ENCODE measurements around the gene EGFL7. TPM values are rescaled to one million over a fixed set of nuclear protein-coding genes. Genes with fewer than 3 reads are reported as not detected.

EGFL7 gene
- polyA plus RNA-seq, 6 donors from 2014 or later: 0.33 TPM; not detected in 4

DNA sequence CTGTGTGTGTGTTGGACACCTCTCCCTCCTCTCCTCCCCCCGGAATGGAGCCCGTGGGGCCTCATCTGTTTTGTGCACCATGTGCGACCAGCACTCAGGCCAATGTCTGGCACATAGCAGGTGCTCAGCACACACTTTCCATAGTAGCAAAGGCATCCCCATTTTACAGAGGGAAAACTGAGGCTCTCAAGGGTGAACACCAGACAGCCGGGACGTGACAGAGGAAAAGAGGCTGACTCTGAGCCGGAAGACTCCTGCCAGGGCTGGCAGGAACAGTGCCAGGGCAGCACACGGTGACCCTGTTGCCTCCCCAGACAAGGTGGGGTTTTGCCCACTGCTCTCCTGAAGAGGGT is 26.4 kb downstream of the EGFL7 start:
- DNase-seq (no peak), ATAC-seq (ENCODE audit: low read depth in 2 of 2) (no peak)
- no peaks in the 10 kb centered on the region for H3K9me3 Mint-ChIP-seq
- H3K36me3 Mint-ChIP-seq: no peaks in the 10 kb centered on the region
- peaks cover 0 to 7% (median 0%) of the 10 kb centered on the region in 3 donors for H3K27me3 Mint-ChIP-seq
- H3K27ac Mint-ChIP-seq: peak overlapping the region in 1 of 6 donors; percentile 80
- peak overlapping the region in 5 of 8 donors; percentile 28 to 81 (median 74) for H3K4me3 Mint-ChIP-seq
- peaks cover 10 to 13% (median 10%) of the 10 kb centered on the region in 3 donors for H3K4me1 Mint-ChIP-seq

DNA sequence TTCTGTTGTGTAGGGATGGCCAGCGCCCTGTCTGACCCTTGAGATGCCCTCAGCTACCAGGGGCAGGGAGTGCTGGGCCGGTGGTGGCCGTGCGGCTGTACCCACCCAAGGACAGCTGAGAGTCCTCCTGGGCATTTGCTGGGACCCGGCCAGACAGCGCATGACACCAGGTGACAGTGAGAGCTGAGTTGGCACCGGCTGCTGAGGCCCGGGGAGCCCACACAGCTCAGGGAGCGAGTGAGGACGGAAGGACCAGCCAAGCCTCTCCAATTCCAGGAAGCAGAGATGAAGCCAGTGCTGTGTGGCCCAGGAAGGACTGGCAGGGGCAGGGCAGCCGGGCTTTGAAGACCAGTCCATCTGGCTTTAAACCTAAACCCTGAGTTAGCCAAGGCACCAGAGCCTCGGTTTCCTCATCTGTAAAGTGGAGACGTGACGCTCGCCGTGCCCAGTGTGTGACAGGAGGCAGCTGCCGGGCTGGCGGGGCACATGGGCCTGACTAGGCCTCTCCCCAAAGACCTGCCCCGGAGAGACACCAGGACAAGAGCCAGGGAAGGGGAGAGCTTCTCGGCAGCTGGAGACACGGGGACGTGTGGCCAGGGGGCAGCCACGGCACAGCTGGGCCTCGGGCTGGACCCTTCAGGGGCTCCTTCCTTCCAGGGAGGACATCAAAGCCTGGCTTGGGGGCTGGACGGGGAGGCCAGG is 27.5 kb downstream of the EGFL7 start:
- peak overlapping the region in 2 of 6 donors; percentile 32 to 71 for H3K27ac Mint-ChIP-seq
- peaks cover 0 to 7% (median 0%) of the 10 kb centered on the region in 3 donors for H3K27me3 Mint-ChIP-seq
- peaks cover 10 to 13% (median 10%) of the 10 kb centered on the region in 3 donors for H3K4me1 Mint-ChIP-seq
- no peak for ATAC-seq (ENCODE audit: low read depth in 2 of 2)
- H3K36me3 Mint-ChIP-seq: no peaks in the 10 kb centered on the region
- DNase-seq: no peak
- H3K4me3 Mint-ChIP-seq: peak overlapping the region in 3 of 8 donors; percentile 12 to 49 (median 23)
- H3K9me3 Mint-ChIP-seq: no peaks in the 10 kb centered on the region

DNA sequence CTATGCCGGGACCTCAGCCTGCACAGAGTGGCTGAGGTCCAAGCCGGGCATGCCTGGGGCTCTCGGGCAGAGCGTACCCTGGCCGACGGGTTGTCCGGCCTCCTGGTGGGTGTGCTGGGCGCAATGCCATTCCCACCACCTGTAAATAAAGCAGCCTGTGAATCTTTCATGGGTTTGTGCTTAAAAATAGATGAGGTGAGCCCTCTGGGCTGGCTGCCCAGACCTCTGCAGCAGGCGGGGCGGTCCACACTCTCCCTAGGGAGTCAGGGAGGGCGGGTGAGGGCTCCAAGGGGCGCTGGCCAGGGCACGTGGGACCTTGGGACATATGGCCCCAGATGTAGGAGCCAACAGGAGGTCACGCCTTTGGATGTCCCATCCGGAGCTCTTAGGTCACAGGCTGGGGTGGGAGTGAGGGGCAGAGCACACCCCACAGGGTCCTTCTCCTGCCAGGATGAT is 28.1 kb downstream of the EGFL7 start:
- DNase-seq (no peak), ATAC-seq (ENCODE audit: low read depth in 2 of 2) (no peak)
- H3K27me3 Mint-ChIP-seq: peaks cover 0 to 7% (median 0%) of the 10 kb centered on the region in 3 donors
- peak overlapping the region in 1 of 8 donors; percentile 49 for H3K4me3 Mint-ChIP-seq
- H3K36me3 Mint-ChIP-seq: no peaks in the 10 kb centered on the region
- H3K27ac Mint-ChIP-seq: no peak overlapping the region
- no peaks in the 10 kb centered on the region for H3K9me3 Mint-ChIP-seq
- peaks cover 10% of the 10 kb centered on the region in 3 donors for H3K4me1 Mint-ChIP-seq

DNA sequence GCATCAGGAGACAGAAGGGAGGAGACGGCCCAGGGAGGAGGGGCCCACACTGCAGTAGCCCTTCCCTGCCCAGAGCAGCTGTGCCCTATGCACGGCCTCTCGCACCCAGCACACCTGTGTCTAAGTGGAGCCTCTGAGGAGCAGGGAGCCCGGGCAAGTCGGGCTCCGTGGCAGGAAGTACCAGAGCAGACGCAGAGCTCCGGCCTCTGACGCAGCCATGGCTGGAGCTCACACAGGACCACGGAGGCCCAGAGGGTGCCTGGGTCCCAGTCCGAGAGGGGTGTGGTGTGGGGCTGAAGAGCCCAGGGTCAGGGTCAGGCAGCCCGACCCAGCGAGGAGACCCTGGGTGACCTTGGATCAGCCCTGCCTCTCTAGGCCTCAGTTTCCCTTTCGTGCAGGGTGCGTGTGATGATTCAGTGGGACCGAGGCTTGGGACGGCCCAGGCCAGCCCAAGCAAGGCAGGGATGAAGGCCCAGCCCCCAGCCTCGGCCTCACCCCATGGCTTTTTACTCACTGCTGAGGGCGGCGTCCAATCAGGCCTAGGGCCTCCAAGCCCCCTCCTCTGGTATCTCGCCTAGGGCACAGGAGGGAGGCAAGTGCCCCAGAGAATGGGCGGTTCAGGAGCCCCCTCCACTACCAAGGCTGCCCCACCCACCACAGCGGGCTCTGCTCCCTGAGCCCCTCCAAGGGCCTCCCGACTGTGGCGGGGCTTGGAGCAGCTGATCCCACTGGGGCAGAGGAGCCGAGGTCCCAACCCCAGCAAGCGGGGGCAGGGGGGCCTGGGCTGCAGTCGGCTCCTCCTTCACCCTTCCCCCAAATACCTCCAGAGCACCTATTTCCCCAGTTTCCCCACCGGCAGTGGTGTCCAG is 28.8 kb downstream of the EGFL7 start:
- H3K9me3 Mint-ChIP-seq: no peaks in the 10 kb centered on the region
- DNase-seq (no peak), ATAC-seq (ENCODE audit: low read depth in 2 of 2) (no peak)
- peaks cover 4 to 7% (median 5%) of the 10 kb centered on the region in 3 donors for H3K4me1 Mint-ChIP-seq
- H3K27ac Mint-ChIP-seq: peak overlapping the region in 1 of 6 donors; percentile 56
- no peak overlapping the region for H3K4me3 Mint-ChIP-seq
- H3K27me3 Mint-ChIP-seq: peaks cover 0 to 7% (median 0%) of the 10 kb centered on the region in 3 donors
- no peaks in the 10 kb centered on the region for H3K36me3 Mint-ChIP-seq

DNA sequence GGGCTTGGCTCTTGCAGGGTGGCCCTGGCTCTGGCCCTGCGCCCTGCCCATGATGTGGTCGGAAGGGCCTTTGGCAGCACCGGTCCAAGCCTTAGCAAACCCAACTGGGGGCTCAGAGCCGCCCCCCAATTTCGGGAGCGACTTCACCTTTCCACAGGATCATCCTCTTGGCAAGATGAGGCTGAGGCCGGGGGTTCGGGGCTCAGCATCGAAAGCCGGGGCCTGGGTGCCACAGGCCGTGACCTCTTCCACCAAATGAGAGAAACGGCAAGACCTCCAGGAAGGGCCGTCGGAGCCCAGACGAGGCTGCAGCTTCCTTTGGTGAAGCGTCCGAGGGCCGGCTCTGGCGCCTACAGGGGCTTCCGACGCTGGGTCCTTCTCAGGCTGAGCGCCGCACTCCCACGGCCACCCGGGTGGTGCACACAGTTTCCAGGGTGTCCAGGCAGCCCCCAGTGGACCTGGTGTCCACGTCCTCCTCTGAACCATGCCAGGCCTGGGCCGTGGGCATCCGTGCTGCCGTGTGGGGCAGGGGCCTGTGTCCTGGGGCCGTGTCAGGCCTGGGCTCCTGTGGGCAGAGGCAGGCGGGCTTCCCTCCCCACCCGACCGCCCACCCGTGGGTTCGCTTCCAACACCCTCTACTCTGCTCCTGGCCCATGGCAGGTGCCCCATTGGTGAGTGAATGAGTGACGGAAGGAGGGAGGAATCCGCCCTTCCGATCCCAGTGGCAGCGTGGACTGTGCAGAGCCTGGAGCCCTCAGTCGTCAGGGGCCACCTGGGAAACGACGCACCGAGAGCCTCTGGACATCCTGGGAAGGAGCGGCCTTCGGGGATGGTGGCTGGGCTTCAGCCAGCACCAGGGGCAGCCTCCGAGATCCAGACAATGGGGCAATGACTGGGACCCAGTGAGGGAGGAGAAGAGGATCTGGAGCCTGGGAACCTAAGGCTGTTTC is 29.7 kb downstream of the EGFL7 start:
- no peaks in the 10 kb centered on the region for H3K9me3 Mint-ChIP-seq
- H3K36me3 Mint-ChIP-seq: no peaks in the 10 kb centered on the region
- peaks cover 0 to 12% (median 5%) of the 10 kb centered on the region in 3 donors for H3K27me3 Mint-ChIP-seq
- H3K27ac Mint-ChIP-seq: peak overlapping the region in 1 of 6 donors; percentile 56
- no peak overlapping the region for H3K4me3 Mint-ChIP-seq
- DNase-seq: no peak
- H3K4me1 Mint-ChIP-seq: peaks cover 9 to 13% (median 10%) of the 10 kb centered on the region in 3 donors
- ATAC-seq (ENCODE audit: low read depth in 2 of 2): no peak

DNA sequence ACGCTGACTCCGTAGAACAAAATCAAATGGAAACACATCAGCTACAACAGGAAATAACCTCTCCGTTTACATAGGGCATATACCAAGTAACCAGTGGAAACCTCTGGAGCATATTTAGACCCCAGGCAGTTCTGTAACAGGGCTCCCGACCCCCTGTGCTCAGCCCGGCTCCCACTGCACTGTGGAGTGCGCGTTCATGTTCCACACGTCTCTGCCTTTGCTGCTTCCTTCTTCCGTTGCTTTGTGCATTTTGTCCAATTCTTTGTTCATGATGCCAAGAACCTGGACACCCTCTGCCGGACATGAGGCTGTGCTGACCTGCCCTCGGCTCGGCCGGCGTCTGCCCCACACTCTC is 30.4 kb downstream of the EGFL7 start:
- peaks cover 0 to 15% (median 6%) of the 10 kb centered on the region in 3 donors for H3K27me3 Mint-ChIP-seq
- ATAC-seq (ENCODE audit: low read depth in 2 of 2): no peak
- H3K4me3 Mint-ChIP-seq: no peak overlapping the region
- H3K4me1 Mint-ChIP-seq: peaks cover 10 to 16% (median 16%) of the 10 kb centered on the region in 3 donors
- no peaks in the 10 kb centered on the region for H3K36me3 Mint-ChIP-seq
- peak overlapping the region in 1 of 6 donors; percentile 37 for H3K27ac Mint-ChIP-seq
- DNase-seq: no peak
- H3K9me3 Mint-ChIP-seq: no peaks in the 10 kb centered on the region

DNA sequence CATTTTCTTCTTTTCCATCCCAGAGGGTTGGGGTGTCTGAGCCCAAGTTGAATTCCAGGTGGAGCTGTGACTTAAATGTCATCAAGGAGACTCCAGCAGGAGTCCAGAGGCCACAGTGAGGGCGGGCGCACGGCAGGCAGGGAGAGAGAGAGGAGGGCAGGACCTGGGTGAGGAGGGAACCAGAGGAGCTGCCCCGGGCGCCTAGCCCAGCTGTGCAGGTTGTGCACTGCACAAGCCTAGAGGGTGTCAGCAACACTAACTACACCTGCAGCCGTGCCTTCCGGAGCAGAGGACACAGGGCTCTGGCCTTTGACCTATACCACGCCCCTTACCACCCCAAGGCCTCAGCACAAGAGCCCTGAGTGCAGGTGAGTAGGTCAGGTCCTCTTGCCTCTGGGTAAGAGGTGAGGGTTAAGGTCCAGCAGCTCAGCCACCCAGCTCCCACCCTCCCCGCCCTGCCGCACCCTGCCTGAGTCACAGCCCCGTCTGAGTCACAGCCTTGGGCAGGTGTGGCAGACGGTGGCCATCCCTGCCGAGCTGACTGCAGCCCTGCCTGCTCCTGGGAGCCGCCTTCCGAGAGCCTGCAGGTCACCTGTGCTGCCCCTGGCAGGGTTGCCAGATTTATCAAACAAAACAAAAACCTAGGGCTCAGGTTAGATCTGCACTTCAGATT is 30.9 kb downstream of the EGFL7 start:
- no peak for ATAC-seq (ENCODE audit: low read depth in 2 of 2)

DNA sequence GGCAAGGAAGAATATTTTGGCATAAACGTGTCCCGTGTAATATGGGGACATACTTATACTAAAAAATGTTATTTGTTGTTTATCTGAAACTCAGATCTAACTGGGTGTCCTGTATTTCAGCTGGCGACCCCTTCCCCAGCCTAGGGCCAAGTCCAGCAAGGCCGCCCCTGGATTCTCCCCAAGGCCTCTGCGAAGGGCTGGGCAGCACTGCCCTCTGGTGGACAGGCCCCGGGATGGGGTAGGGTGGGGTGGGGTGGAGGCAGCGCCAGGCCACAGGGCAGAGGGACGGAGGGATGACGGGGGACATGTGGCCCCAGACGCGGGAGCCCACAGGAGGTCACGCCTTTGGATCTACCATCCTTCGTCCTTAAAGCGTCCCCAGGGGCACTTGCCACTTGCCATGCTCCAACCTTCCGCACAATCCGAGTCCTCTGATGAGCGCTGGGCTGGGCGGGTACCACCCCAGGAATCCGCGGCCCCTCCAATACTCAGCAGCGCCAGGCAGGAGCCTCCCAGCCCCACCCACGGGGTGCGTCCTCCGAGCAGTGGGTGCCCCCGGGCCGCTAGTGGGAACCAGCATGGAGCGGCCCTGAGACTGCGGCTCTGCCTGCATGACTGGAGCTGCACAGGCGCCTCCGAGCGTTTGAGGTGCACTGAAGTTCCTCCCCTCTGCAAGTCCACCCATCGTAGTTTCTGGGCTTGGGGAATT is 31.6 kb downstream of the EGFL7 start:
- H3K9me3 Mint-ChIP-seq: no peaks in the 10 kb centered on the region
- peak; percentile 57 to 64 for ATAC-seq (ENCODE audit: low read depth in 2 of 2)
- H3K36me3 Mint-ChIP-seq: no peaks in the 10 kb centered on the region
- no peak overlapping the region for H3K4me3 Mint-ChIP-seq
- no peak overlapping the region for H3K27ac Mint-ChIP-seq
- no peak for DNase-seq
- peaks cover 9 to 17% (median 12%) of the 10 kb centered on the region in 3 donors for H3K4me1 Mint-ChIP-seq
- peaks cover 0 to 15% (median 6%) of the 10 kb centered on the region in 3 donors for H3K27me3 Mint-ChIP-seq

More for the DNA sequence above, 30.9 kb downstream of the EGFL7 start:
- Mint-ChIP-seq H3K4me3 (peak overlapping the region in 1 of 8 donors; percentile 44), H3K9me3 (no peaks in the 10 kb centered on the region), H3K27ac (peak overlapping the region in 1 of 6 donors; percentile 37), H3K36me3 (no peaks in the 10 kb centered on the region), H3K4me1 (peaks cover 8 to 17% (median 16%) of the 10 kb centered on the region in 3 donors), H3K27me3 (peaks cover 0 to 15% (median 6%) of the 10 kb centered on the region in 3 donors)
- DNase-seq: no peak

DNA sequence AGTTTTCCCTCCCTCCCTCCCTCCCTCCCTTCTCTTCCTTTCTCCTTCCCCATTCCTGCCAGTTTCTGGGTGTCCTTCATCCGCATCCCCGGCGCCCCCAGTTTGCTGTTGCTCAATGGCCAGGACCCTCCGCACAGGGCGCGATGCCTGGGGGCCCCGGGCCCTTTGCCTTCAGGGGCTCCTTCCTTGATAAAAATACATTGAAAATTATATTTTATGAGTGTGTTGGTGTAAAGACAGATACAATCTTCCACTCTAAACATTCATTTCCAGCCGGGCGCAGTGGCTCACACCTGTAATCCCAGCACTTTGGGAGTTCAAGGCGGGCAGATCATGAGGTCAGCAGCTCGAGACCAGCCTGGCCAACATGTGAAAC is 32.1 kb downstream of the EGFL7 start:
- peak overlapping the region in 1 of 6 donors; percentile 76 for H3K27ac Mint-ChIP-seq
- H3K4me3 Mint-ChIP-seq: no peak overlapping the region
- H3K4me1 Mint-ChIP-seq: peaks cover 9 to 16% (median 12%) of the 10 kb centered on the region in 3 donors
- no peaks in the 10 kb centered on the region for H3K36me3 Mint-ChIP-seq
- DNase-seq: no peak
- H3K9me3 Mint-ChIP-seq: no peaks in the 10 kb centered on the region
- ATAC-seq (ENCODE audit: low read depth in 2 of 2): no peak
- peaks cover 0 to 15% (median 6%) of the 10 kb centered on the region in 3 donors for H3K27me3 Mint-ChIP-seq

DNA sequence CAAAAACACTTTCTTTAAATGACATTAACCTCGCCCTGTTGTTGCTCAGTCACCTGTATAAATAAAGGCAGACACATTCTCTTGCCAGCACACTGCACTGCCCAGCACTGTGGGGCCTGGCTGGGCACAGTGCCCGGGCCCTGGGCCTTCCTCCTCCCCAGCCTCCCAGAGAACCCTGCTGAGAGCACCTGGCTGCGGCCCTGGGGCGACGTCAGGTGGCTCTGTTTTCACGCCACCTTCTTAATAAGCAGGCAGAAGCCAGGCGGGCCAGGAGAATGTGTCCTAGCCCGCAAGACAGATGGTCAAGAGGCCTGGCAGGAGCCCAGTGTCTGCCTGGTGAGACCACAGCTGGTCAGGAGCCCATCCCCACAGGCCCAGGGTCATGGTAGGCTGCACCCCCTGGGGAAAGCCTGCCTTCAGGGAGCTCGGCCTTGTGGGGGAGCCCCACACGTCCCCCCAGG is 32.7 kb downstream of the EGFL7 start:
- DNase-seq: no peak
- no peaks in the 10 kb centered on the region for H3K9me3 Mint-ChIP-seq
- no peaks in the 10 kb centered on the region for H3K36me3 Mint-ChIP-seq
- peaks cover 0 to 15% (median 6%) of the 10 kb centered on the region in 3 donors for H3K27me3 Mint-ChIP-seq
- ATAC-seq (ENCODE audit: low read depth in 2 of 2): no peak
- H3K27ac Mint-ChIP-seq: no peak overlapping the region
- H3K4me3 Mint-ChIP-seq: no peak overlapping the region
- peaks cover 13 to 17% (median 15%) of the 10 kb centered on the region in 3 donors for H3K4me1 Mint-ChIP-seq

DNA sequence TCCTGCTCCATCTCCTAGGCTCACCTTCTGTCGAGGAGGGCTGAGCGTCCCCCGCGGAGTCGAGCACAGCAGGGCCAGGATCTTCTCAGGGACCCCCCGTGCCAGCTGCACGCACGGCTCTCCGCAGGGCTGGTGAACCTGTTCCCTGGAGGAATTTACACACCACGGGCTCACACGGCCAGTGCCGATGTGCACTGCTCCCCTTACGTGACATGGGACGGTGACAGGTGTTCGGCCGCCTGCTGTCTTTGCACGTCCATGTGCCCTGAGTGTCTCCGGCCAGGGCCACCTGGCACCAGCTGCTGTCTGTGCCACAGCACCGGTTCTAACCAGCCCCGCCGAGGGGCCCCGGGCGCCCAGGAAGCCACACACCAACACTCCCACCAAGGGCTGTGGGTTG is 33.2 kb downstream of the EGFL7 start:
- H3K27ac Mint-ChIP-seq: no peak overlapping the region
- no peaks in the 10 kb centered on the region for H3K9me3 Mint-ChIP-seq
- peaks cover 18 to 22% (median 18%) of the 10 kb centered on the region in 3 donors for H3K4me1 Mint-ChIP-seq
- peaks cover 2 to 15% (median 6%) of the 10 kb centered on the region in 3 donors for H3K27me3 Mint-ChIP-seq
- H3K4me3 Mint-ChIP-seq: no peak overlapping the region
- no peaks in the 10 kb centered on the region for H3K36me3 Mint-ChIP-seq
- ATAC-seq (ENCODE audit: low read depth in 2 of 2): no peak
- DNase-seq: no peak

DNA sequence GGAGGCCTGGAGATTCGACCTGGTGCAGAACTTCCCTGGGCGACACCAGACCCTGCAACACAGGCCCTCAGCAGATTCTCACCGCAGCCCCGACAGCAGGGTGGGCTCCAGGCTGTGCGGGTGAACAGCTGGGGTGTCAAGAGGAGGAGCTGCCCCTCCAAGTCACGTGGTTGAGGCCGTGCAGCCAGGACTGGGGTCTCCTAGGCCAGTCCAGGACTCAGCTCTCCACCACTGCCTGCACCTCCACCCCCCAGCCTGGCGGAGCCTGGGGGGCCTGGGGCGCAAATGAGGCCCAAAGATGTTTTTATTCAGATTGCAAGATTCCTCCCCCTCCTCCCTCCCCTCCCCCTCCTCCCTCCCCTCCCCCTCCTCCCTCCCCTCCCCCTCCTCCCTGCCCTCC is 33.8 kb downstream of the EGFL7 start:
- ATAC-seq (ENCODE audit: low read depth in 2 of 2) (no peak), DNase-seq (no peak)
- H3K36me3 Mint-ChIP-seq: no peaks in the 10 kb centered on the region
- peaks cover 23 to 27% (median 24%) of the 10 kb centered on the region in 3 donors for H3K4me1 Mint-ChIP-seq
- no peaks in the 10 kb centered on the region for H3K9me3 Mint-ChIP-seq
- no peak overlapping the region for H3K4me3 Mint-ChIP-seq
- peak overlapping the region in 1 of 6 donors; percentile 70 for H3K27ac Mint-ChIP-seq
- H3K27me3 Mint-ChIP-seq: peaks cover 6 to 15% (median 6%) of the 10 kb centered on the region in 3 donors

Data from naive B cell (primary cell).